UCSD-AML1 (cell line): ENCODE measurements around the gene CYP2E1.
A peak's percentile ranks its signal among the peaks of the same experiment; 100 is the strongest.
"Not testable (repeated sequence)": the region's sequence is repeated elsewhere in the genome, so short reads cannot be mapped to it uniquely, and the experiment has no call there.

Experiments used
- DNase-seq: peaks from one replicate; lab custom pipeline; 2025; ENCODE audit not compliant: unreplicated experiment; lab: John Stamatoyannopoulos, UW

CYP2E1 gene

DNA sequence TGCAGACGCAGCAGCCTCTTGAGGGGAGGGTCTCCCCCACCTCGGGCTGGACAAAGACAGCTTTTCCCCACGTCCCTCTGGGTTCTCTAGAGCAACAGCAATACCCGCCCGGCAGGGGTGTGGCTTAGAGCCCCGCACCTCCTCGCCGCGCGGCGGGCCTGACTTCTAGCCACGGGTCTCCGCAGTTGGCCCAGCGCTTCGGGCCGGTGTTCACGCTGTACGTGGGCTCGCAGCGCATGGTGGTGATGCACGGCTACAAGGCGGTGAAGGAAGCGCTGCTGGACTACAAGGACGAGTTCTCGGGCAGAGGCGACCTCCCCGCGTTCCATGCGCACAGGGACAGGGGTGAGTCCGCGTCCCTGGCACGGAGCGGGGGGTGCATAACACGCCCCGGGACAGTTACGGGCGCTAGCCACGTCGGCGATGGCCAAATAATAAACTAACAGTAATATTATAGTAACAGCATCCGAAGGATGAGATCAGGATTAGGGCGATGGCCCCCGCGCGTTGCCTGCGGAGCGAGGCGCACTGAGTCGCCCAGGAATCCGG, 1.2 kb downstream of the CYP2E1 start:
- no peak for DNase-seq

DNA sequence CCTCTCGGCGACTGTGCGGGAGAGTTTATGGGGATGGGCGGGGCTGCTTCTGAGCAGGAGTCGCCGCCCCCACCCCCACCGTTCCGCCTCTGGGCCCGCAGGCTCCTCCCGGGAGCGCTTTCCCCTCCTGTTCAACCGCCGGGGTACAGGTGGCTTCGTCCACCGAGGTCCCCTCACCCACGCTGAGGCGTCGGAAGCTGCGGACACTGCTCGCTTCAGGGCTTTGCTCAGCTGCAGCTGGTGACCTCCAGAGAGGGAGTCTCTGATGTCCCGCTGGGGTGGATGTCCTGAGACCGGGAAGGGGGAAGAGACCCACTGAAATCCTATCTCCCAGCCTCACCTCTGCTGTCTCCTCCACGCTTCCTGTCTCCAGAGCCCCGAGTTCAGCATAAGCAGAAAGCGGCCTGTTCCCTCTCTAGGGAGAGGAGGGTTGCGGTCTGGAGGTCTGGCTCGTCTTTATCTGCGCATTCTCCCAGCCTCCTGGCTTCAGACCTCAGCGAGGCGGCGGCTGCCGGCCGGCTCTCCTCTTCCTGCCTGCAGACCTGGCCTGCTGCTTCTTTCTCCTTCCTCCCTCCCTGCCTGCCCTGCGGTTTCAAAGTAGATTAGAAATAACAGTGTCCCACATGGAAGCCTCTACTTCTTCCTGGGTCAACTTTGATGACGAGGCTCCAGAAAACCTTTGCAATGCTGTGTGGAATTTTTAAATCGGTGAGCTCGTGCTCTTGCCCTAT, 1.8 kb downstream of the CYP2E1 start:
- DNase-seq, result peak; percentile 59

DNA sequence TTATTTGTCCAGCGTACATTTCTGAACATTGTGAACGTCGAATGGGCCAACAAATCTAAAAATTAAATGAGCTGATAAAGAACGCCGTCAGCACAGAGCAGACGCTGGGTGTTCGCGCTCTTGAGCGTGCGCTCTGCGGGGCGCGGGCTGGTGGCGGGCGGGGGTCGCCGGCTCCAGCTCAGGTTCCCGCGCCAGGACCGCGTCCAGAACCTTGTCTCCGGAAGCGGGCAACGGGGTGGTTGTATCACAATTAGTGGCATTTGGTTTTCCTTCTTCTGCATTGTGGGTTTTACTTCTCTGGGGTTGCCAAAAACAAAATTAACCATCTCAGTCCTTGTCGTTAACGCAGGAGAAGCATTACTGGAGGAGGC, 2.4 kb downstream of the CYP2E1 start:
- no peak for DNase-seq

DNA sequence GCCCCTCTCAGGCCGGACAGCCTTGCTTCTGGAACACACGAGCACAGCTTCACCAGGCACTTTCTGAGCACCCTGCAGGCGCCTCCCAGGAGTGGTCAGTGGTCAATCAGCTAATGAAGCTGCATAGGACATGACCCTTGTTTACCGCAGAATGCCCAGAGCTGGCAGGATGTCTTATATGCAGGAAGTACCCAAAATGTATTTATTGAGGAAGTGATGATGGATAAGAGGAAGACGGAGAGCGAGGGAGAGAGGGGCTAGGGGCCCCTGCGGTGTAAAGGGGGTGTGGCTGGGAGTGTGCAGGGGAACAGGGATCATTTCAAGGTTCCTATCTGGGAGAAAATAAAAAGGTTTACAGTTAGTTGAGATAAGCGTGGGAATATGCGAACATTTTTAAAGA, 3.3 kb downstream of the CYP2E1 start:
- peak; percentile 49 for DNase-seq

DNA sequence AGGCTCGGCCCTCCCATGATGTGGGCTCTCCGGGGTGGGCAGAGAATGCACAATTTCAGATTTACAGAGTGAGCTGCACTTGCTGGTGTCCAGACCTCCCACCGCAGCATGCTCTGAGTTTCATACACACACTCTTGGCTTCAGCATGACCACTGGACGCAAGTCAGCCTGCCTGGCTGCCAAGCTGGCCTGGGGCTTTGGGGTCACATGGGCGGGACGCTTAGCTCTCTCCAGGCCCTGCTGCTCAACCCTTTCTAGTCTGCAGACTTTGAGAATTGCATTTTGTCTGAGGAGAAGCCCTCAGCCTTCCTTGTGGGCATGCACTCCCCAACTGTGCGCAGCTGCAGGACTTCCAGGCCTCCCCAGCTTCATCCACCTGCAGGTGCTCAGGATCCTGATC, 5.7 kb downstream of the CYP2E1 start:
- no peak for DNase-seq

DNA sequence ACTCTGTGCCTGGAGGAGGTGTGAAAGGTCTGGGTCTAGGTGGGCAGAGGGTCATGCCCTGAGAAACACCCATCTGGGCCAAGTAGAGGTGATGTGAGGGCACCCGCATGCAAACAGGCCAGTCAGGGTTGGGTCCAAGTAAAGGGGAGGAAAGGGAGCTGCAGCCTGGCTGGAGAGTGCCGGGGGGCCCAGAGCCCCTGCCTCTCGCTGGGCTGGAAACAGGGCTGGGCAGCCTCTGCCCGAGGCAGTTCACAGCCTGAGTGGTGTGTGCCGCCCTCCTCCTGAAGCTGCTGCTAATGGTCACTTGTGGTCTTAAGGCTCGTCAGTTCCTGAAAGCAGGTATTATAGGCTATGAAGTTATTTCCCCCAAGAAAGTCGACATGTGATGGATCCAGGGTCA, 7.3 kb downstream of the CYP2E1 start:
- DNase-seq, result no peak

DNA sequence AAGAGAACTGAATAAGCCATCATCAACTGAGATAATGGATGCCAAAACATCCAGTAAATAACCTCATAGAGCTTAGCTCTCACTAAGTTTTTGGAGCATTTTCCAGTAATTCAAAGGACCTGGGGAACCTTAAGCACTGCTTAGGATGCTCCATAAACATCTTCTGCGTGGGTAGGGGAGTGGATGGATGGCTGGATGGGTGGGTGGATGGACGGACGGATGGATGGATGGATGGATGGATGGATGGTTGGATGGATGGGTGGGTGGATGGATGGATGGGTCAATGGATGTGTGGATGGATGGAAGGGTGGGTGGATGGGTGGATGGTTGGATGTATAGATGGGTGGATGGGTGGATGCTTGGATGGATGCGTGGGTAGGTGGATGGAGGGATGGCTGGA, 9.0 kb downstream of the CYP2E1 start:
- DNase-seq, result no peak

DNA sequence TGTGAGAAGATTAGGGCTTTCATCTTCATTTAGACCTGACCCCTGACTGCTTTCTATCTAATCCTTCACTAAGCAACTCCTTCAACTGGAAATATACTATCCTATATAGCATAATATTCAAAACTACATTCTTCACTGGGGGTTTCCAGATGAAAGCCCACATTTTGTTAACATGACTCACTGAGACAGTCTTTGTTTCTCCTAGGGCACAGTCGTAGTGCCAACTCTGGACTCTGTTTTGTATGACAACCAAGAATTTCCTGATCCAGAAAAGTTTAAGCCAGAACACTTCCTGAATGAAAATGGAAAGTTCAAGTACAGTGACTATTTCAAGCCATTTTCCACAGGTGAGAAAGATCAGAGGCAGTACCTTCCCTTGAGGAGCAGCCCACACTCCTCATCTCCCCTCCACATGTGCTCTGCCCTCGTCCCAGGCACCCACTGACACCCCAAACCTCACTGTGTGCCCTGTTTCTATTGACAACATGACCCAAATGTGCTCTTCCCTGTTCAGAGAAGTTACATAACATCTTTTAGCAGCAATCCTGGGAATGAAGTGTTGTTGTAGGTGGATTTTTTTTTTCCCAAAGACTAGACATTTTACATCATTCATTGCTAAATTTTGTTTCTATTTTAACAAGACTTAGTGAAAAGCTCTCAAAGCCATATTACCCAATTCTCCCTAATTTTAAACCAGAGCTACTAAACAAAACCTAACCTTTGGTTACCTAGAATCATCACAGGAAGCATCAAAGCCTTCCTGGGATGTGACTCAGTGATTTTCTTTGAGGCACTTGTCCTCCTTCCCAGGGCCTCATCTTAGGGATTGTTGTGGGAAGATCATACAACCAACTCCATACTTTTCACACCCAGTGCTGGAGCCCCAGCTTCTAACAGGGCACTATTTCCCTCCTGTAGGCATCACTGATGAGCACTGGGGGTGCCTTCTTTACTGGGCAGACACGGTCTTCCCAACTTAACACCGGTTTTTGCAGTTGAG, 10.7 kb downstream of the CYP2E1 start:
- DNase-seq, result no peak

DNA sequence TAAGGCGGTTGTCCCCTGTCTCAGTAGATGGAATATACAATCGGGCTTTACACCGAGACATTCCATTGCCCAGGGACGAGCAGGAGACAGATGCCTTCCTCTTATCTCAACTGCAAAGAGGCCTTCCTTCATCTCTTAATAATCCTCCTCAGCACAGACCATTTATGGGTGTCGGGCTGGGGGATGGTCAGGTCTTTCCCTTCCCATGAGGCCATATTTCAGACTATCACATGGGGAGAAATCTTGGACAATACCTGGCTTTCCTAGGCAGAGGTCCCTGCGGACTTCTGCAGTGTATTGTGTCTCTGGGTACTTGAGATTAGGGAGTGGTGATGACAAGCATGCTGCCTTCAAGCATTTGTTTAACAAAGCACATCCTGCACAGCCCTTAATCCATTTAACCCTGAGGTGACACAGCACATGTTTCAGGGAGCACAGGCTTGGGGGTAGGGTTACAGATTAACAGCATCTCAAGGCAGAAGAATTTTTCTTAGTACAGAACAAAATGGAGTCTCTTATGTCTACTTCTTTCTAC, 14.3 kb downstream of the CYP2E1 start:
- not testable (repeated sequence) for DNase-seq

DNA sequence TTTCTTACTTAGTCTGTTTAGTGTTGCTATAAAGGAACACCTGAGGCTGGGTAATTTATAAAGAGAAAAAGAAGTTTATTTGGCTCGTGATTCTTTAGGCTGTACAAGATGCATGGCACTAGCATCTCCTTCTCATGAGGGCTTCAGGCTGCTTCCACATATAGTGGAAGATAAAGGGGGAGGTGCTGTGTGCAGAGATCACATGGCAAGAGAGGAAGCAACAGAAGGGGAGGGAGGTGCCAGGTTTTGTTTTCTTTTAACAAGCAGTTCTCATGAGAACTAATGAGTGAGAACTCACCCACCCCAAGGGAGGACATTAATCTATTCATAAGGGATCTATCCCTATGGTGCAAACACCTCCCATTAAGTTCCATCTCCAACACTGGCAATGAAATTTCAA, 17.3 kb downstream of the CYP2E1 start:
- DNase-seq, result no peak

DNA sequence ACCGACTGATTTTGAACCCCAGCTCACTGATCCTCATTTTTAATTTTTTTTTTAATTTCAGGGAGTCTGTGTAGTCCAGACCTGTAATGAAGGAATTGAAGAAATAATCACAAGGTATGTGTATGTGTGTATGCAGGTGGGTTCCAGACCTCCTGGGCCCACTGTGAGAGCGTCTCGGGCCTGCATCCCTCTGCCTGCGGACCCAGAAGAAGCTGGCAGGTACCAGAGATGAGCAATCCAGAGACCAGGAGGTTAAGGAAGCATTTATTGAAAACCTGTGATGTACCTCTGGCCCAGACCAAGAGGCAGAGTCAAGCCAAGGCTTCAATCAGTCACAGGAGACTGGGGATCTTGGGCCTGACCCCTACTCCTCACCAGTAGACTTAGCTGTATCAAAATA, 27.4 kb downstream of the CYP2E1 start:
- no peak for DNase-seq

DNA sequence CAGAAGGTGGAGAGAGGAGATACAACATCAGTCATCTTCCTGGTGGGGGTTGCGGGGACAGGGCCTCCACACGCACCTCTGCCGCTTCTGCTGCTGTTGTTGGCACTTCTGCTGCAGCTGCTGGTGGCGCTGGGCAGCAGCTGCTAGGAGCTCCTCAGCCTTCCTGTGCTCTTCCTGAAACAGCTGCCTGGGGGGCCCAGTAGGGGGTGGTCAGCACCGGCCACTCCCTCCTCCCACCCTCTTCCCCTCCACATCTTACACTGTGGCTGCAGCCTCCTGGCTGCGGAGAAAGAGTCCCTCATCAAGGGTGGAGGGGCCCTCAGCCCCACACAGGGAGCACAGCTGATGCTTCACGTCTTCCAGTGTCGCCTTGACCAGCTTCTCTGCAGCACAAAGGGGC, 28.4 kb downstream of the CYP2E1 start:
- DNase-seq, result no peak

DNA sequence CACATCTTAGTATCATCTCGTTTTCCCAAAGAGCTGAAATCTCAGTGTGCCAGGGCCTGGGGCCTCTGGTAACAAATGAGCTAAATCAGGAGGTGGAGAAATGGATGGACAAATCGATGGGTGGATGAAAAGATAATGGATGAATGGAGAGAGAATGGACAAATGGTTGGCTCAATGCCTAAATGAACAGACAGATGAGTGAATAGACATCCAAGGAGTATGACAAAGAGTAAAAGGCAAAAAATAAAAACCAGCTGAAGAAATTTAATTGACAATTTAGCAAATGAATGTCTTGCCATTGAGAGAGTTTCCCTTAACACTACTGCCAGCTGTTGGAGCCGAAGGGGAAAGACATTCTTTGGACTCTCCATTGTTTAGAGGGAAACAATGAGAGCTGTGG, 30.2 kb downstream of the CYP2E1 start:
- DNase-seq, result no peak

DNA sequence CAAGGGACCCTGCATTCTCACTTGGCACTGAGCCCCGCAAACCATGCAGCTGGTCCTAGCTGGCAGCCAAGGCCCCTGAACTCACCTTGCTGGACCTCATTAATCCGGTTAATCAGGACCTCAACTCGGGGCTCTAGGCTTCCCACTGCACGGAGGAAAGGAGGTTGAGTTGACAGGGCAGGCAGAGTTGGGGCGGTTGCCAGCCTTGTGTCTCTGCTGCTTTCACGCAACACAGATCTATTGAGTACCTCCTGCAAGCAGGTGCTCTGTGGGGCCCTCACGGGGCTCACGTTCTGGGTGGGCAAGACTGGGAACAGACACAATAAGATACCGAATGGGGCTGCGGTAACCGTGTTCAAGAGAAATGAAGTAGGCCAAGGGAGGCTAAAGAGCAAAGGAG, 32.1 kb downstream of the CYP2E1 start:
- no peak for DNase-seq

DNA sequence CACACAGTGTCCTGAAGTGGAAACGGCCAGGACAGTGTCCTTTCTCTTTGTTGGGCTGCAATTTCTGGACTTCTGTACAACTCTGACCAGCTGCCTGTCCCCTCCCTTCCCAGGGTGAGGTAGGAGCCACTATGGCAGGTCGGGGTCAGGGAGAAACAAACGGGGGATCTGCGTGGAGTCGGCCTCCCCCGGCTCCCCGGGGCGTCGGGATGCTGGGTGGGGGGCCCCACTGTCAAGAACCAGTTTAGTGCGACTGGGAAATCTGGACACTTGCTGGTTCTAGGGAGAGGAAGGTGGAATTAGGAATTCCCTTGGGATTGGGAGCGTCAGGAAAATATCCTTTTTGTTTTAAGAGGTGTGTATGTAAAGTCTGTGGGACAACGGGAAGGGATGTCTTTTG, 37.7 kb downstream of the CYP2E1 start:
- DNase-seq, result no peak

DNA sequence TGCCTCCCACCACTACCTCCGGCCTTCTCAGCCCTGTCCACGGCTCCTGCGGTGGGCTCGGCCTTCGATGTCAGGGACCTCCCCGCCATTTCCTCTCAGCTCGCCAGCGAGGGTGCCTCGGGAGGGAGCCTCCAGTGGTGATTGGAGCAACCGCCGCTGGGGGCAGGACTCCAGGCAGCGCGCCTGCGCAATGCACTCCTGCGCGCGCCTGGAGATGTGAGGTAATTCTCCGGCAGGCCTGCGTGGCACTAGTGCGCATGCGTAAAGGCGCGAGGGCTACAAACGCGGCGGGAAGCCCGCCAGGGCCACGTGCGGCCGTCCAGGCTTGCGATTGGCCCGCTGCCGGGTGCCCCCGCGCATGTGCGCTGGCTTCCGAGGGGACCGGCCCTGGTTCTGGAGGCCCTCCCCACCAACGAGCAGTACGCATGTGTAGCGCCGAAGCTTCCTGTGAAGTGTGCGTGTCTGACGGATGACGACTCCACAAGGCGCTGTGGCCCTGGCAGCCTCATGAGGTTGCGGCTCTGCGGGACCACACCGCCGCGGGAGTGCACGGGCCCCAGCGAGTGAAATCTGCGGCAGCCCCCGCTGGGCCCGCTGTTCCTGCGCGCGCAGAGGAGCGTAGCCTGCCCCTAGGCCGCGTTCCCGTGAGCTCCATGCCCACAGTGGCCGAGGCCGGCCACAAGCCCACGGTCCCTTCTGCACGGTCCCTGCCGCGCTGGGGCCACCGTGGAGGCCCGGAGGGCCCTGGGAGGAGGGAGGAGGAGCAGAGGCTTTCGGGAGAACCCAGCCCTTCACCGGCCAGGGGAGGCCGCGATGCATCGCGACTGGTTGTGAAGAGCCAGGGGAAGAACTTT, 38.5 kb downstream of the CYP2E1 start, which contains the start of gene SYCE1:
Gene SYCE1 (minus strand): TSS at position 143 of the 854 bp plus-strand sequence. CDS start 54 bp downstream, at position 89.
- no peak for DNase-seq

DNA sequence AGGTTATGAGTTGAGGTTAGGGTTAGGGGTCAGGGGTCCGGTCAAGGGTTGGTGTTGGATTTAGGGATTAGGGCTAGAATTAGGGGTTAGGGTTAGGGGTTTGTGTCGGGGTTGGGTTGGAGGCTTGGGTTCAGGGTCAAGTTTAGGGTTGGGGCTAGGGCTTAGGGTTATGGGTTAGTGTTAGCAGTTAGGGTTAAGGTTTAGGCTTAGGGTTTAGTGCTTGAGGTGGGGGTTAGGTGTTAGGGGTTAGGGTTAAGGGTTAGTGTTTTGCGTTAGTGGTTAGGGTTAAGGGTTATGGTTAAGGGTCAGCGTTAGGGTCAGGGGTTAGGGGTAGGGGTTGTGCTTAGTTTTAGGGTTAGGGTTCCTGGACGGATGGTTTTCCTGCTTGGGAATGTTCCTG, 40.0 kb downstream of the CYP2E1 start:
- DNase-seq, result no peak

DNA sequence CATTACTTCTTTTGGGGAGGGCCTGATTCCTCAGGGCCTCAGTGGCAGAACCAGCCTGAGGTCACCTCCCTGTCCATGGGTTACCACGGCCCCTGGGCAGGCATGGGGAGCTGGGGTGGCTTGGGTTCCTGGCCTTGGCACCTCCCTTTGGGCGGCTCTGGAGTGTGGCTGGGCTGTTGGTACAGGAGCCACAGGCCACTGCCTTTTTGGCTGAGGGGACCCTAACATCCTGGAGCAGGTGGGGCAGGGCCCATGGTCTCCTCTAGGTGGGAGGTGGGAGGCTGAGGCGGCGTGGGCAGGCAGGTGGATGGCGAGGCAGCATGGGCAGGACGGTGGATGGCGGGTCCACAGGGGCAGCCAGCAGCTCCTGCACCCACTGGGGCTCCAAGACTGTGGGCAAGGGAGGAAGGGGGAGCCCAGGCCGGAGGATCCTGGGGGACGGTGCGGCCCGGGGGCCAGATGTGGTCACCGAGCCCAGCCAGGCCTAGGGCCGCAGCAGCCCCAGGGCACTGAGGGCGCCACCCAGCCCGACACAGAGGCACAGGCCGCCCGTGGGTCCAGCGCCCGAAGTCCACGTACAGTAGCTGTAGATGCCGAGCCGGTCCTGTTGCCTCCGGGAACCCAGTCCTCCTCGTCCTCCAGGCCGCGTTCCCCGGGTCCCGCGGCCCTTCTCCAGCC, 40.6 kb downstream of the CYP2E1 start:
- DNase-seq, result no peak

DNA sequence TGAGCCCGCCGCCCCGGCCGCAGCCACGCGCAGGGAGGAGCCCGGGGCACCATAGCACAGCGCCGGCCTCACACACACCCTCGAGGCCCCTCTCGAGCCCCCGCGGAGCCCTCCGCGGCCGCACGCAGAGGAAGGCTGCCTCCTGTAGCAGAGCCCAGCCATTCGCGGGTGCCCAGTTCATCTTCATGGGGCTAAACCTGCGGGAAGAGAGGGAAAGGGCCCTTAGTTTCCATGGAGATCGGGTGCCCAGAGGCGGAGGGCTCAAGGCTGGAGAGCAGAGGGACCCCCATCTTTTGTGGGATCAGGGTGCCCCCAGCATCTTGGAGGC, 41.1 kb downstream of the CYP2E1 start:
- no peak for DNase-seq

DNA sequence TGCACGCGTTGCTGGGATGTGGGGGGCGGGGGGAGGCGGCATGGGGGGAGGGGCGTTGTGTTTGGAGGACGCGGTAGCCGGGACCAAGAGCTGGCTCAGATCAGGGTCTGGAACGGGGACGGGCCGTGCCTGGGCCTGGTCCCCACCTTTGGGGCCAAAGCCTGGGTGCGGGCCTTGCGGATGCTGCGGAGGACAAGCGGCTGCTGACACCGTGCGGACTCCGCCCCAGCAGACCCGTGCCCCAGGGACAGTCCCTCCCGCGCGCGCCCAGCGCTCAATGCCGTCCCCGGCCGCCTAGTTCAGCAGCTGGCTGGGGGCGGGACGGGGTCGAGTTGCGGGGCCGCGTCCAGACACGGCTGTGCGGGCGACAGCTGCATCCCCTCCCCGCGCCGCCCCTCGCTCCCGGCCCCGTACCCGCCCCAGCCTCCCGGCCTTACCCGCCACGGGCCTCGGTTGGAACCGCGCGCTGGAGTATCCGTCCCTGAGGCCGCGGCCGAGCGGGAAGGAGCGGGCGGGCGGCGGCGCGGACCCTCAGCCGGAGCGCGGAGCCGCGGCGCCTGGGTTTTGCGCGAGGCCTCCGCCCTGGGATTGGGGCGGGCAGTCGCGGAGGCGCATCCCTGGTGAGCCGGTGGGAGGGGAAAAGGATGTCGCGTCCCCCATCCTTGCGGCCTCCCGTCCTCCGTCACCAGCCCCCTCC, 41.8 kb downstream of the CYP2E1 start:
- DNase-seq, result not testable (repeated sequence)
